K562 (cell line): ENCODE data around the gene TEX30. TPM values are rescaled to one million over a fixed set of nuclear protein-coding genes. Genes with fewer than 3 reads are reported as not detected.

Experiments used
- MYNN ChIP-seq, 2 experiments: sonication (generic); formaldehyde crosslinking in 1 of 2; IDR thresholded peaks; 2 replicates each; pipeline versions ENCODE4 v1.5.0 to v1.6.1; 2016 to 2020; ENCODE audit warnings: antibody characterized with exemption in 1 of 2, missing genetic modification reagents in 1 of 2
- PCBP1 ChIP-seq: fragments of 200-400 bp; formaldehyde crosslinking; IDR thresholded peaks from 2 replicates; pipeline ENCODE4 v1.6.1; 2018; ENCODE audit warnings: mild to moderate bottlenecking, low read depth, low read length; ENCODE audit not compliant: poor library complexity, severe bottlenecking
- POLR2G ChIP-seq: fragments of 200-400 bp; formaldehyde crosslinking; IDR thresholded peaks from 2 replicates; pipeline ENCODE4 v1.6.1; 2017; ENCODE audit warnings: low read depth, mild to moderate bottlenecking, antibody characterized with exemption, low read length, moderate library complexity
- RCOR1 ChIP-seq, 2 experiments: IDR thresholded peaks; 2 replicates each; pipeline ENCODE4 v1.6.1; 2012; ENCODE audit warnings: low read depth in 2 of 2, low read length in 2 of 2, borderline replicate concordance in 1 of 2, improper control_type of control experiment in 1 of 2
- YY1 ChIP-seq, 3 experiments: IDR thresholded peaks; 2 replicates each; pipeline ENCODE4 v1.6.1; 2011; ENCODE audit warnings: low read length in 2 of 3, mild to moderate bottlenecking in 2 of 3, moderate library complexity in 2 of 3, borderline replicate concordance in 1 of 3, control low read depth in 1 of 3, low read depth in 1 of 3; ENCODE audit not compliant: insufficient read depth in 3 of 3, insufficient replicate concordance in 2 of 3, control insufficient read depth in 1 of 3, insufficient read length in 1 of 3; ENCODE audit errors: extremely low read depth in 1 of 3
- ZNF316 ChIP-seq: fragments of 450-650 bp; IDR thresholded peaks from 2 replicates; pipeline ENCODE4 v1.6.1; 2016
- ZNF431 ChIP-seq: sonication (generic); formaldehyde crosslinking; IDR thresholded peaks from 2 replicates; pipeline ENCODE4 v1.8.0; 2022; ENCODE audit warnings: mild to moderate bottlenecking, missing genetic modification reagents
- ZNF740 ChIP-seq, 3 experiments: fragments of 200-800 bp in 1 of 3; sonication (Bioruptor generic) in 1 of 3; sonication (generic) in 1 of 3; formaldehyde crosslinking in 1 of 3; IDR thresholded peaks; 2 replicates each; pipeline versions ENCODE4 v1.6.1 to v1.8.0; 2016 to 2022; ENCODE audit warnings: mild to moderate bottlenecking in 2 of 3, missing compliant biosample characterization in 2 of 3, missing genetic modification characterization in 2 of 3, missing genetic modification reagents in 1 of 3
- polyA plus RNA-seq, 8 experiments: library from polyadenylated mRNA; depleted of rRNA in 4 of 8; stranded (reverse) in 5 of 8; unstranded in 3 of 8; fragments of >200 nt; fragmentation: Nextera tagmentation in 2 of 8; fragmentation: Illumina TruSeq in 1 of 8; extraction: Ambion mirVana in 2 of 8; extraction: Trizol in 1 of 8; gene quantifications; 2 replicates each; pipeline versions ENCODE4 v1.2.1 to v1.2.3, GENCODE V29; 2011 to 2014; ENCODE audit warnings: inconsistent platforms in 1 of 8, missing spikeins in 1 of 8
- total RNA-seq, 7 experiments: library from RNA; depleted of rRNA in 6 of 7; stranded (reverse); fragments of >200 nt in 6 of 7; fragmentation: Illumina TruSeq in 2 of 7; extraction: Trizol in 2 of 7; gene quantifications; 2 replicates each; pipeline versions ENCODE4 v1.2.1 to v1.2.3, GENCODE V29; 2011 to 2021; ENCODE audit warnings: low replicate concordance in 1 of 7
- TF ChIP-seq, protein P1 (sequence below): fragments of 250-450 bp; sonication (Bioruptor Pico); IDR thresholded peaks from 2 replicates; pipeline ENCODE4 v1.5.0; 2021; ENCODE audit warnings: mild to moderate bottlenecking, moderate library complexity
- TF ChIP-seq, protein P2 (sequence below): IDR thresholded peaks from 2 replicates; pipeline ENCODE4 v1.6.1; 2012; ENCODE audit warnings: low read depth, low read length, improper control_type of control experiment, borderline replicate concordance

Gene TEX30
- total and polyA plus RNA-seq, 9 of the 15 experiments (the other 6 are each of a cell fraction or from before 2014, with no cell fraction given): 24.1 to 143 (median 37.3) TPM

DNA sequence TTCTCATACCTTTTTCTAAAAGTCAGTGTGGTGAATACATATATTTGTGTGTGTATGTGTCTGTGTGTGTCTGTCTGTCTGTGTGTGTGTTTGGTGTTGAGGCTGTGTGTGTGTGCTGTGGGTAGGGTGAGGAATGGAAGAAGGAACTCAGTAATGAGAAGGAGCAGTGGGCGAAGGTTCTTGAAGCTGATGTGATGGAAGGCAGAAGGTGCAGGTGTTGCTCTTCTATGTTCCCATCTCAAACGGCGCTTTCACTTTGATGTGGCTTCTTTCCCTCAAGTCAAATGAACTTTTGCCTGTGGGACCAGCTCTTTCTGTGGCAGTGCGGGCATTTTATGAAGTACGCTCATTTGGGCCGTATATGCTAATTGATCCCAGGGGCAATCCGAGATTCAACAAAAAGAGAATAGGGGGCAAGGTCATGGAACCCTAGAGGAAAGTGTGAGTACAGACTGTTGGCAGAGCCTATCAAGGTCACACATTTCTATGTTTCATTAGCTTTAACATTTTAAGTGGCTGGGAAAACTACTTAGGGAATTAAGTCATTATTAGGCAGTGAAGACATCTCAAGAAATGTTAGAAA, 40.5 kb upstream of the TEX30 start (continued):
- TF ChIP-seq, protein P1, sequence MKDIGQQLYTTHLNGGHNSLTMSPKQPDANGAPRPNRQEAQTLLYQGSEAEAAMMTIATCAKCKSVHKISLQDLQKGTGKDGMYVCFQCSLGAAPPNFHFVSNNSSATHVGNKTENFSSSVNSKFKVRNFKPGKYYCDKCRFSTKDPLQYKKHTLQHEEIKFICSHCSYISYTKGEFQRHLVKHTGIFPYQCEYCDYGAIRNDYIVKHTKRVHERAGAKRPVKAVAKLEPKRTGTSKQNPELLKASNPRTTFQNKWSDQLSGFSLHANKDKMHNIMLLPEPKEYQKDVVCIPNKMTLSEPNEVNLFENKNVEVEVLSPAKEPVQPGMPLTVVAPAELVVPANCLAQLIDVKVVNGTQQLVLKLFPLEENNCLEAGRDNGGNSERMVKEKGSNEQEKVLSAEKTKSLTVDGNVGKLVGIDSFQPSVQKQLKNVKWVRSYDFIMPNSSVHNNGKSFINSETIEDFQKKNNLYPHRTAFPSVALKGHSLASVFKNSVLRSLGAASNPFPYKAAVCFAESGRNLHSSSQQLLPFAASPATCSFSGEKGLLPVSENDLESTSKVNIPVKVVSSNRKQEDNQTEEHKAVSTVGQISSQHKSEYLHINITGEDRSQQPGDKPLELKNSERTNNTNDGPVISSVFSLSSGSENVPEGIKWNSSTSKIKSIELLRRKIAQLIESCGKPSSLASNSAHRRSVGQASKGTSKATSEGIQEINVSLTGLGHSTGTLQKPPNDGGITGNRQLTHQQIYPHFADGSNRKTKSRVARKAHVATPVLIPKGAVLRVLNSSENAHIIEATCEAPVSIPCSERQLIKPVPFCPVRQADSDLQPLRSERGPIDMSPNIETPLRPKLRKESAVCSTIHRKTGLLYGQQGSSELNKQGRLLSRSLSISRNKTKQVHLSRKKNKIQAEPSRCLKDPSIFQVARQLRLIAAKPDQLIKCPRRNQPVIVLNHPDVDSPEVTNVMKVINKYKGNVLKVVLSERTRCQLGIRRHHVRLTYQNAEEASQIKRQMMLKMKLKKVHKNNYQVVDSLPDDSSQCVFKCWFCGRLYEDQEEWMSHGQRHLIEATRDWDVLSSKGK (CRISPR knock-in tag): no peak
- TF ChIP-seq ZNF740 (CRISPR knock-in tag; IDR thresholded peaks at IDR 0.05) (no peak), ZNF740 (tag; IDR thresholded peaks at IDR 0.05) (no peak), MYNN (IDR thresholded peaks at IDR 0.05) (no peak), MYNN (CRISPR knock-in tag; IDR thresholded peaks at IDR 0.05) (no peak), YY1 (IDR thresholded peaks at IDR 0.05; ENCODE audit: borderline replicate concordance in 1 of 3, control insufficient read depth in 1 of 3, extremely low read depth in 1 of 3, insufficient read depth in 3 of 3, insufficient read length in 1 of 3, insufficient replicate concordance in 2 of 3, low read depth in 1 of 3, low read length in 2 of 3) (no peak), POLR2G (no peak), ZNF316 (no peak), PCBP1 (no peak), RCOR1 (IDR thresholded peaks at IDR 0.05; ENCODE audit: borderline replicate concordance in 1 of 2, low read depth in 2 of 2, low read length in 2 of 2) (no peak), ZNF431 (CRISPR knock-in tag) (no peak)
- TF ChIP-seq, protein P2, sequence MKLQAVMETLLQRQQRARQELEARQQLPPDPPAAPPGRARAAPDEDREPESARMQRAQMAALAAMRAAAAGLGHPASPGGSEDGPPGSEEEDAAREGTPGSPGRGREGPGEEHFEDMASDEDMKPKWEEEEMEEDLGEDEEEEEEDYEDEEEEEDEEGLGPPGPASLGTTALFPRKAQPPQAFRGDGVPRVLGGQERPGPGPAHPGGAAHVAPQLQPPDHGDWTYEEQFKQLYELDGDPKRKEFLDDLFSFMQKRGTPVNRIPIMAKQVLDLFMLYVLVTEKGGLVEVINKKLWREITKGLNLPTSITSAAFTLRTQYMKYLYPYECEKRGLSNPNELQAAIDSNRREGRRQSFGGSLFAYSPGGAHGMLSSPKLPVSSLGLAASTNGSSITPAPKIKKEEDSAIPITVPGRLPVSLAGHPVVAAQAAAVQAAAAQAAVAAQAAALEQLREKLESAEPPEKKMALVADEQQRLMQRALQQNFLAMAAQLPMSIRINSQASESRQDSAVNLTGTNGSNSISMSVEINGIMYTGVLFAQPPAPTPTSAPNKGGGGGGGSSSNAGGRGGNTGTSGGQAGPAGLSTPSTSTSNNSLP: no peak
